ENCODE data around the gene SFXN2.
A peak's percentile ranks its signal among the peaks of the same experiment; 100 is the strongest.
"Not testable (repeated sequence)": the region's sequence is repeated elsewhere in the genome, so short reads cannot be mapped to it uniquely, and the experiment has no call there.

Gene SFXN2

DNA sequence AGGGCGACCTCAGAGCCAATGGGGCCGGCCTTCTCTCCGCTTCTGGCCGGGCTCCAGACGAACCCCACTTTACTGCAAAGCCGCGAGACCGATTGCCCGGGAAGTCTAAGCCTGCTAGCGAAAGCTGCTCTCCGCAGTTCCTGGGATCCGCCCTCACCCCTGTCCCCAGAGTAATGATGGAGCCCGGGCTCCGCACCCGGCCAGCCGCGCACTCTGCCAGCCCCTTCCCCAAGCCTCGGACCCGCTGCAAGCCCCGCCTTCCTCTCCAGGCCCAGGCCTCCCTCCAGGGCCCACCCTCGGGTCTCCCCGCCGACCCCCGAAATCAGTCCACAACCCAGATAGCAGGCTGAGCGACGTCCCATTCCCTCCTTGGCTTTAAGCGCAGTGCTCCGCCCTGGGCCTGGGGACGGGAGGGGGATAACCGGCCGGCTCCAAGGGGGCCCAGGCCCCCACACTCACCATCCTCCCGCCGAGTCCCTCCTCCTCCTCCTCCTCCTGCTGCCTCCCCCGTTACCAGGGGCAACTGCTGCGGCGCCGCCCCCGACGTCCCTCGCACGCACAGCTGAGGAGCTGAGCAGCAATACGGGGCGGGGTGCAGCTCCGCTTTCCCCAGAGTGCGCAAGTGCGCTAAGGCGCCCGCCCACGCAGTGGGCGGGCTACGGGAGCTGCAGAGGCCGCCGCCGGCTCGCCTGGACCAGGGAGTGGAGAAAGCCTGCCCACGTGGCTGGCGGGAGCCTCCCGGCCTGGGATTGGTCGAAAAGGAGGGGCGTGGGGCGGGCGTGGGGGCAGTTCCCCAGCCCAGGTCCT is 419 bp upstream of the SFXN2 start, which contains the start of gene ARL3:
TSS of gene ARL3 (minus strand) at position 584 of the 807 bp plus-strand sequence. CDS start at position 462, 122 bp downstream.
- Histone ChIP-seq H3K4me3 (ENCODE audit: low read length) (peak within 1 kb of the TSS; percentile 77), H4K20me1 (ENCODE audit: control insufficient read depth, insufficient read depth, low read depth, low read length) (no peaks in the 10 kb centered on the region), H3K36me3 (ENCODE audit: control insufficient read depth, low read length) (peaks cover 30% of the 10 kb centered on the region), H3K9me2 (replicated peaks; ENCODE audit: control insufficient read depth, low read length) (no peaks in the 10 kb centered on the region), H3K27me3 (ENCODE audit: control insufficient read depth, low read length) (no peaks in the 10 kb centered on the region), H3K4me2 (ENCODE audit: low read length) (peak within 1 kb of the TSS; percentile 94), H3K4me1 (ENCODE audit: control insufficient read depth, low read length) (peaks cover 55% of the 10 kb centered on the region), H3K79me2 (ENCODE audit: control insufficient read depth, low read length) (peaks cover 92% of the 10 kb centered on the region), H3F3A (ENCODE audit: control insufficient read depth, insufficient read depth) (peaks cover 13% of the 10 kb centered on the region), H3K9me3 (ENCODE audit: control insufficient read depth, insufficient read depth, low read length) (no peaks in the 10 kb centered on the region), H3K27ac (ENCODE audit: low read depth, low read length) (peak within 1 kb of the TSS; percentile 88)
- no peak for TF ChIP-seq EZH2phosphoT487 (IDR thresholded peaks at IDR 0.05; ENCODE audit: borderline replicate concordance, low read length)
- TF ChIP-seq, protein P1, sequence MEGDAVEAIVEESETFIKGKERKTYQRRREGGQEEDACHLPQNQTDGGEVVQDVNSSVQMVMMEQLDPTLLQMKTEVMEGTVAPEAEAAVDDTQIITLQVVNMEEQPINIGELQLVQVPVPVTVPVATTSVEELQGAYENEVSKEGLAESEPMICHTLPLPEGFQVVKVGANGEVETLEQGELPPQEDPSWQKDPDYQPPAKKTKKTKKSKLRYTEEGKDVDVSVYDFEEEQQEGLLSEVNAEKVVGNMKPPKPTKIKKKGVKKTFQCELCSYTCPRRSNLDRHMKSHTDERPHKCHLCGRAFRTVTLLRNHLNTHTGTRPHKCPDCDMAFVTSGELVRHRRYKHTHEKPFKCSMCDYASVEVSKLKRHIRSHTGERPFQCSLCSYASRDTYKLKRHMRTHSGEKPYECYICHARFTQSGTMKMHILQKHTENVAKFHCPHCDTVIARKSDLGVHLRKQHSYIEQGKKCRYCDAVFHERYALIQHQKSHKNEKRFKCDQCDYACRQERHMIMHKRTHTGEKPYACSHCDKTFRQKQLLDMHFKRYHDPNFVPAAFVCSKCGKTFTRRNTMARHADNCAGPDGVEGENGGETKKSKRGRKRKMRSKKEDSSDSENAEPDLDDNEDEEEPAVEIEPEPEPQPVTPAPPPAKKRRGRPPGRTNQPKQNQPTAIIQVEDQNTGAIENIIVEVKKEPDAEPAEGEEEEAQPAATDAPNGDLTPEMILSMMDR (IDR thresholded peaks at IDR 0.05; ENCODE audit: low read depth, low read length, poor library complexity, severe bottlenecking), result peak; percentile 52

DNA sequence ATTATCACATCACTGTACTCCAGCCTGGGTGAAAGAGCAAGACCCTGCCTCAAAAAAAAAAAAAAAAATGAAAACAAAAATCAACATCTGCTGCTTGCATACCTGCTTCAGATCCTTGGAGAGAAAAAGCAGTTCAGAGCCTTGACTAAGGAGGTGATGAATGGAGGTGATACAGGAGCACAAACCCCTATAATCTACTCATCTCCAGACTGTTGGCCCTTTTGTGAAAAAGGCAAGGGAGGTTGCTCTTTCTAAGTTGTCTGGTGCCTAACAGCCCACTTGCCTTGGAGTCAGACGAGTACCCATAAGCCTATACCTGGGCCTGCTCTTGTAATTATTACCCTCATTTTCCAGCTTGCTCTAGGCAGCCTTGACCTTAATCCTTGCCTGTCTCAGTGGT is 1.4 kb downstream of the SFXN2 start:
- H3K4me1 ChIP-seq (ENCODE audit: control insufficient read depth, low read length), result peaks cover 45% of the 10 kb centered on the region
- no peaks in the 10 kb centered on the region for H3K27me3 ChIP-seq (ENCODE audit: control insufficient read depth, low read length)
- peak overlapping the region; percentile 94 for H3K4me2 ChIP-seq (ENCODE audit: low read length)
- no peak for TF ChIP-seq EZH2phosphoT487 (IDR thresholded peaks at IDR 0.05; ENCODE audit: borderline replicate concordance, low read length)
- TF ChIP-seq, protein P1 (IDR thresholded peaks at IDR 0.05; ENCODE audit: low read depth, low read length, poor library complexity, severe bottlenecking), result no peak
- peaks cover 45% of the 10 kb centered on the region for H3K36me3 ChIP-seq (ENCODE audit: control insufficient read depth, low read length)
- peak overlapping the region; percentile 77 for H3K4me3 ChIP-seq (ENCODE audit: low read length)
- H3F3A ChIP-seq (ENCODE audit: control insufficient read depth, insufficient read depth), result peaks cover 9% of the 10 kb centered on the region
- H3K9me3 ChIP-seq (ENCODE audit: control insufficient read depth, insufficient read depth, low read length), result no peaks in the 10 kb centered on the region
- H3K9me2 ChIP-seq (replicated peaks; ENCODE audit: control insufficient read depth, low read length), result no peaks in the 10 kb centered on the region
- H3K27ac ChIP-seq (ENCODE audit: low read depth, low read length), result no peak overlapping the region
- H3K79me2 ChIP-seq (ENCODE audit: control insufficient read depth, low read length), result peaks cover 92% of the 10 kb centered on the region
- 0 out of 2 replicates have a peak, but pooled peaks cover 3% of the 10 kb centered on the region for H4K20me1 ChIP-seq (ENCODE audit: control insufficient read depth, insufficient read depth, low read depth, low read length)

DNA sequence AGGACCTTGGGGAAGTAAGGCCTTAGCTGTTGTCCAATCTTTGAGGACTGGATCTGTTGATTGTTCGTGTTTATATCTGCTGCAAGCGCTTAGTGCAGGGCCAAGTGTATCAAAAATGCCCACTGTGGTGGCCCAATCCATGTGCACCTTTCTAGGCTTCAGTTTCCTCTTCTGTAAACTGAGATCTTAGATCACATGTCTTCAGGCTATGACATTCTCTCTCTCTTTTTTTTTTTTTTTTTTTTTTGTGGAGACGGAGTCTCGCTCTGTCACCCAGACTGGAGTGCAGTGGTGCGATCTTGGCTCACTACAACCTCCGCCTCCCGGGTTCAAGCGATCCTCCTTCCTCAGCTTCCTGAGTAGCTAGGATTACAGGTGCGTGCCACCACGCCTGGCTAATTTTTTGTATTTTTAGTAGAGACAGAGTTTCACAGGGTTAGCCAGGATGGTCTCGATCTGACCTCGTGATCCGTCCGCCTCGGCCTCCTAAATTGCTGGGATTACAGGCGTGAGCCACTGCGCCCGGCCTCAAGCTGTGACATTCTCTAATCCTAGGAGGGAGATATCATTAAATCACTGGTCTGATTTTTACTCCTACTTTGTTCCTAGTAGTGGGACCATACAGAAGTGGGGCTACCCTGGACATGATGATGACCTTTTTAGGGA is 2.6 kb downstream of the SFXN2 start:
- H3K9me2 ChIP-seq (replicated peaks; ENCODE audit: control insufficient read depth, low read length); H3F3A ChIP-seq (ENCODE audit: control insufficient read depth, insufficient read depth); H3K4me3 ChIP-seq (ENCODE audit: low read length); H3K27ac ChIP-seq (ENCODE audit: low read depth, low read length); H3K9me3 ChIP-seq (ENCODE audit: control insufficient read depth, insufficient read depth, low read length); H4K20me1 ChIP-seq (ENCODE audit: control insufficient read depth, insufficient read depth, low read depth, low read length); H3K27me3 ChIP-seq (ENCODE audit: control insufficient read depth, low read length): not testable (repeated sequence)
- H3K79me2 ChIP-seq (ENCODE audit: control insufficient read depth, low read length), result peaks cover 93% of the 10 kb centered on the region
- H3K4me1 ChIP-seq (ENCODE audit: control insufficient read depth, low read length), result peaks cover 37% of the 10 kb centered on the region
- H3K36me3 ChIP-seq (ENCODE audit: control insufficient read depth, low read length), result peaks cover 50% of the 10 kb centered on the region
- peak overlapping the region; percentile 94 for H3K4me2 ChIP-seq (ENCODE audit: low read length)

DNA sequence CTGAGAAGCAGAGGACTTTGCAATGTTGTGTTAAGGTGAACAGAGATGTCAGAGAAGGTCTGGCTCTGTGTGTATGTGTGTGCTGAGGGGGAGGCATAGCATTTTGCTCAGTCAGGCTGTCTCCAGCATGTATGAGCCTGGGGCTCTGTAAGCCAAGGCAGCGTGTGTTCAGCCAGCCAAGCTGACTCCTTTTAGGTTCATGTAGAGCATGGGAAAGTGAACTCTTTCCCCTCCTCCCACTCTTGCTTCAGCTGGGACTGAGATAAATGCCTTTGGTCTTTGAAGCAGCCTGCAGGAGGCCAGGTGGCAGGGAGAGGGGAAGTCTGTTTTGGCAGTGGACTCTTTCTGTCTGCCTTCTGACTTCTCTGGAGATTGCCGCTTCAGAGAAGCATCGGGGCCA is 3.8 kb downstream of the SFXN2 start:
- Histone ChIP-seq H3K79me2 (ENCODE audit: control insufficient read depth, low read length) (peaks cover 93% of the 10 kb centered on the region), H3K9me2 (replicated peaks; ENCODE audit: control insufficient read depth, low read length) (no peaks in the 10 kb centered on the region), H3F3A (ENCODE audit: control insufficient read depth, insufficient read depth) (no peaks in the 10 kb centered on the region), H3K4me3 (ENCODE audit: low read length) (no peak overlapping the region), H3K4me2 (ENCODE audit: low read length) (peak overlapping the region; percentile 17; the same call in 1 of the 2 replicates), H3K27ac (ENCODE audit: low read depth, low read length) (no peak overlapping the region), H3K4me1 (ENCODE audit: control insufficient read depth, low read length) (peaks cover 26% of the 10 kb centered on the region), H3K27me3 (ENCODE audit: control insufficient read depth, low read length) (no peaks in the 10 kb centered on the region), H4K20me1 (ENCODE audit: control insufficient read depth, insufficient read depth, low read depth, low read length) (0 out of 2 replicates have a peak, but pooled peaks cover 3% of the 10 kb centered on the region), H3K36me3 (ENCODE audit: control insufficient read depth, low read length) (peaks cover 55% of the 10 kb centered on the region), H3K9me3 (ENCODE audit: control insufficient read depth, insufficient read depth, low read length) (no peaks in the 10 kb centered on the region)
- TF ChIP-seq, protein P1 (IDR thresholded peaks at IDR 0.05; ENCODE audit: low read depth, low read length, poor library complexity, severe bottlenecking), result no peak
- no peak for TF ChIP-seq EZH2phosphoT487 (IDR thresholded peaks at IDR 0.05; ENCODE audit: borderline replicate concordance, low read length)
